SK-N-SH (cell line): Measurements from ENCODE around the gene USB1. TPM values are rescaled to one million over a fixed set of nuclear protein-coding genes. Genes with fewer than 3 reads are reported as not detected.
A peak's percentile ranks its signal among the peaks of the same experiment; 100 is the strongest.

ENCODE experiments used
- CTCF ChIA-PET: fragments of 300-600, 350-600 bp; formaldehyde crosslinking; extraction: SDS; loops from one replicate; lab custom pipeline; 2021; lab: Yijun Ruan, JAX
- POLR2A ChIA-PET: fragments of 350-600 bp; sonication (Branson Sonifier 250); formaldehyde crosslinking; extraction: SDS; loops from one replicate; lab custom pipeline; 2020; ENCODE audit warnings: antibody characterized with exemption, inconsistent platforms; lab: Yijun Ruan, JAX
- DNase-seq: peaks from one replicate; pipeline ENCODE4 v3.0.0; 2012
- H2AFZ ChIP-seq: fragments of 200-600 bp; sonication (generic); 2 replicates; pipeline ENCODE4 v1.8.1; 2016; ENCODE audit warnings: antibody characterized with exemption, mild to moderate bottlenecking, low read depth
- H3F3A ChIP-seq: fragments of 200-600 bp; sonication (generic); replicated peaks from 2 replicates; pipeline ENCODE3; 2016; ENCODE audit warnings: antibody characterized with exemption, mild to moderate bottlenecking; ENCODE audit not compliant: insufficient read depth
- H3K27ac ChIP-seq, 2 experiments: fragments of 200-500 bp in 1 of 2; fragments of 200-600 bp in 1 of 2; sonication (Bioruptor generic) in 1 of 2; sonication (generic), shearing (Covaris generic) in 1 of 2; 2 replicates each; pipeline versions ENCODE4 v1.5.1 to v1.6.1; 2014 to 2016; ENCODE audit warnings: low read depth in 2 of 2, inconsistent platforms in 1 of 2, low read length in 1 of 2, mild to moderate bottlenecking in 1 of 2, mixed read lengths in 1 of 2
- H3K27me3 ChIP-seq: fragments of 200-600 bp; sonication (generic), shearing (Covaris generic); 2 replicates; pipeline ENCODE4 v1.6.1; 2016; ENCODE audit warnings: mixed run types; ENCODE audit not compliant: insufficient read depth
- H3K36me3 ChIP-seq, 2 experiments: fragments of 200-500 bp in 1 of 2; fragments of 200-600 bp in 1 of 2; sonication (Bioruptor generic) in 1 of 2; sonication (generic) in 1 of 2; replicated peaks in 1 of 2; 2 replicates each; pipeline versions ENCODE3 to v1.5.1; 2014 to 2016; ENCODE audit warnings: low read length in 1 of 2, mild to moderate bottlenecking in 1 of 2; ENCODE audit not compliant: insufficient read depth in 2 of 2, control insufficient read depth in 1 of 2
- H3K4me1 ChIP-seq, 2 experiments: fragments of 200-500 bp in 1 of 2; fragments of 200-600 bp in 1 of 2; sonication (Bioruptor generic) in 1 of 2; sonication (generic), shearing (Covaris generic) in 1 of 2; 2 replicates each; pipeline versions ENCODE4 v1.5.1 to v1.6.1; 2014 to 2016; ENCODE audit warnings: low read depth in 1 of 2, low read length in 1 of 2, mixed run types in 1 of 2; ENCODE audit not compliant: insufficient read depth in 2 of 2, control insufficient read depth in 1 of 2
- H3K4me2 ChIP-seq: fragments of 200-600 bp; sonication (generic), shearing (Covaris generic); 2 replicates; pipeline ENCODE4 v1.6.1; 2017; ENCODE audit warnings: mixed run types
- H3K4me3 ChIP-seq, 2 experiments: fragments of 200-500 bp in 1 of 2; fragments of 200-600 bp in 1 of 2; sonication (Bioruptor generic) in 1 of 2; sonication (generic), shearing (Covaris generic) in 1 of 2; 2 replicates each; pipeline versions ENCODE4 v1.5.1 to v1.8.1; 2014 to 2016; ENCODE audit warnings: low read depth in 2 of 2, inconsistent platforms in 1 of 2, low read length in 1 of 2, mild to moderate bottlenecking in 1 of 2, mixed read lengths in 1 of 2, moderate library complexity in 1 of 2
- H3K79me2 ChIP-seq: fragments of 200-600 bp; sonication (generic); 2 replicates; pipeline ENCODE4 v1.8.1; 2017; ENCODE audit warnings: mild to moderate bottlenecking; ENCODE audit not compliant: insufficient read depth
- H3K9ac ChIP-seq: fragments of 200-600 bp; sonication (generic); 2 replicates; pipeline ENCODE4 v1.6.1; 2017; ENCODE audit warnings: mixed run types
- H3K9me2 ChIP-seq: fragments of 200-600 bp; sonication (generic); 2 replicates; pipeline ENCODE4 v1.6.1; 2017; ENCODE audit warnings: mixed run types
- H3K9me3 ChIP-seq: fragments of 200-600 bp; sonication (generic); 2 replicates; pipeline ENCODE4 v1.6.1; 2017; ENCODE audit warnings: mixed run types, mild to moderate bottlenecking, moderate library complexity
- H4K20me1 ChIP-seq: fragments of 200-600 bp; sonication (generic); 2 replicates; pipeline ENCODE4 v1.6.1; 2017; ENCODE audit warnings: mild to moderate bottlenecking, mixed run types; ENCODE audit not compliant: insufficient read depth
- EZH2phosphoT487 ChIP-seq: fragments of 200-600 bp; sonication (generic); IDR thresholded peaks from 2 replicates; pipeline ENCODE4 v1.6.1; 2017; ENCODE audit warnings: low read depth, mixed run types, mild to moderate bottlenecking, antibody characterized with exemption, moderate library complexity, borderline replicate concordance
- FOSL2 ChIP-seq: IDR thresholded peaks from 2 replicates; pipeline ENCODE4 v1.4.0; 2012; ENCODE audit warnings: low read depth, mild to moderate bottlenecking, moderate library complexity, borderline replicate concordance
- GATA2 ChIP-seq: sonication (generic); formaldehyde crosslinking; IDR thresholded peaks from 2 replicates; pipeline ENCODE4 v1.5.0; 2020; ENCODE audit warnings: mild to moderate bottlenecking, missing genetic modification reagents
- MEF2A ChIP-seq: IDR thresholded peaks from 2 replicates; pipeline ENCODE4 v1.4.0; 2012; ENCODE audit warnings: low read depth, borderline replicate concordance
- RAD21 ChIP-seq: IDR thresholded peaks from 2 replicates; pipeline ENCODE4 v1.6.1; 2012; ENCODE audit warnings: mild to moderate bottlenecking, low read length
- TAF1 ChIP-seq: IDR thresholded peaks from 2 replicates; pipeline ENCODE4 v1.6.1; 2012; ENCODE audit warnings: low read depth, mild to moderate bottlenecking, low read length, moderate library complexity, borderline replicate concordance
- TCF12 ChIP-seq: IDR thresholded peaks from 2 replicates; pipeline ENCODE4 v1.4.0; 2012
- TEAD4 ChIP-seq: IDR thresholded peaks from 2 replicates; pipeline ENCODE4 v1.4.0; 2012; ENCODE audit warnings: mild to moderate bottlenecking, borderline replicate concordance; ENCODE audit not compliant: insufficient read depth
- WGBS: methylation state at CpG from one replicate; pipeline ENCODE4 v1.1.6; 2017; ENCODE audit warnings: low lambda C conversion rate; 5-methylcytosine and 5-hydroxymethylcytosine counted together
- polyA plus RNA-seq, 3 experiments: library from polyadenylated mRNA; depleted of rRNA; stranded (reverse); fragments of >200 nt; gene quantifications; 2 replicates each; pipeline ENCODE4 v1.2.3, GENCODE V29; 2012
- TF ChIP-seq, protein P1 (sequence below): IDR thresholded peaks from 2 replicates; pipeline ENCODE4 v1.4.0; 2012; ENCODE audit warnings: low read depth, borderline replicate concordance

Gene USB1
- polyA plus RNA-seq, 1 of the 3 experiments (the other 2 are of a cell fraction) = 94.1 TPM

DNA sequence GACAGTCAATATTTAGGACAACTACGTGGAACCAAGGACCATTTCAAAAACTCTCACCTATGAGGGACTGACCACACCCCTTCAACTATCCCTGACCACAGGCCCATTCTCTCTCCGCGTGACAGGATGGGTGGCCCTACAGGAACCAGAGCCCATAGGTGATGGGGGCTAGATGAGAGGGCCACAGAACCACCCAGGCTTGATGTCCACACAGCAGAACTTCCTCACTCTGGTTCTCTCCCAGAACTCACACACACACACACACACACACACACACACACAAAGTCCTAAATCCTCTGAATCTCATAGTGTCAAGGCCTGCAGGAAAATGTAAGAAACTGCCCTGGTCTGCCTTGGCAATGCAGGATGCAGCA, 2.2 kb upstream of the USB1 start:
- Histone ChIP-seq H3F3A (peaks cover 4% of the 10 kb centered on the region), H3K4me1 (peaks cover 0 to 18% of the 10 kb centered on the region in 2 experiments; a peak in 2 of 4 replicates), H3K27me3 (no peaks in the 10 kb centered on the region), H3K9me3 (no peaks in the 10 kb centered on the region), H3K79me2 (peaks cover 20% of the 10 kb centered on the region), H3K9me2 (no peaks in the 10 kb centered on the region), H3K36me3 (peaks cover 8 to 35% of the 10 kb centered on the region in 2 experiments), H3K9ac (peak overlapping the region; percentile 89; the same call in 1 of the 2 replicates), H4K20me1 (0 out of 2 replicates have a peak, but pooled peaks cover 6% of the 10 kb centered on the region), H3K27ac (no peak overlapping the region), H2AFZ (no peak overlapping the region), H3K4me2 (peak overlapping the region; percentile 99), H3K4me3 (peak overlapping the region in 1 of 2 experiments; percentile 94; a peak in 1 of 4 replicates)
- 100% methylated on average over 3 of the region's 3 CpGs for WGBS
- DNase-seq = no peak
- ChIA-PET CTCF (interaction anchor here (1.2 to 6.2 kb wide), 10 partner anchors 9 to 263 kb away, joined by 3 to 71 read pairs (median 6); partner anchors contain the start of genes CNGB1 and KATNB1), POLR2A (no interaction called here)
- TF ChIP-seq FOSL2 = no peak

DNA sequence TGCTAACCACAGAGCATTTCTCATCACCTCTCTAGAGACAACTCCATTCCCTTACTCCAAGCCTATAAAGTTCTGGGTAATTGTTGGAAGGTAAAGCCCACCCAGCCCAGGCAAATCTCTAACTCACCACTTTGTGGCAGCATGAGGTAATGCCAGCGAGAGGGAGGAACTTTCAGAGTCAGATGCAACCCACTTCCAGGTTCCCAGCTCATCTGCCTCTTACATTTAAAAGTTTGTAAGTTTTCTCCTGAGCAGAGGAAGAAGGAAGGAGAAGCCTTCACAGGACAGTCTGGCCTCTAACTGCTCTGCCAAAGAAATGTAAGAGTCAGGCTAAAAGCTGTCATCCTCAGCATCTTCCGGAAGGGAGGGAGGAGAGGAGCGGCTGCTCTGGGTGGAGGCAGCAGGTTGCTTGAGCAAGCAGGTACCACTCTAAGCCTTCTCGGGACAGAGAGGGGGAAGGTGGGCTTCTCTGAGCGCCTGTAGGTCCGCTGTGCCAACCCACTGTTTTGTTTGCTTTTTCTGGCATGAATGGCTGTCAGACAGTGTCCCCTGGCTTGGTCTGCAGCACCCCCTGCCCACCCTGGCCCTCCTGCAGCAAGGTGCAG, 1.7 kb upstream of the USB1 start:
- ChIA-PET CTCF (interaction anchor here (0.6 to 6.2 kb wide), 28 partner anchors 7 to 487 kb away, joined by 3 to 71 read pairs (median 4); partner anchors contain the start of genes CNGB1 and KATNB1), POLR2A (no interaction called here)
- Histone ChIP-seq H3K9me2 (no peaks in the 10 kb centered on the region), H3K27me3 (no peaks in the 10 kb centered on the region), H3K9me3 (no peaks in the 10 kb centered on the region), H3K36me3 (peaks cover 9 to 30% of the 10 kb centered on the region in 2 experiments), H3K27ac (peak overlapping the region; percentile 38 to 82; a peak in 3 of 4 replicates), H3K9ac (peak overlapping the region; percentile 89), H3K4me2 (peak overlapping the region; percentile 99), H4K20me1 (0 out of 2 replicates have a peak, but pooled peaks cover 6% of the 10 kb centered on the region), H3F3A (peaks cover 4% of the 10 kb centered on the region), H2AFZ (0 out of 2 replicates have a peak overlapping the region, but pooled peaks have one; percentile 41), H3K4me3 (peak overlapping the region; percentile 88 to 94), H3K79me2 (peaks cover 20% of the 10 kb centered on the region), H3K4me1 (peaks cover 0 to 18% of the 10 kb centered on the region in 2 experiments; a peak in 2 of 4 replicates)
- peak; percentile 52 for DNase-seq
- TF ChIP-seq RAD21 (peak; percentile 29), TCF12 (no peak), MEF2A (no peak), EZH2phosphoT487 (no peak), TAF1 (no peak), GATA2 (CRISPR knock-in tag) (no peak), TEAD4 (no peak)
- TF ChIP-seq, protein P1, sequence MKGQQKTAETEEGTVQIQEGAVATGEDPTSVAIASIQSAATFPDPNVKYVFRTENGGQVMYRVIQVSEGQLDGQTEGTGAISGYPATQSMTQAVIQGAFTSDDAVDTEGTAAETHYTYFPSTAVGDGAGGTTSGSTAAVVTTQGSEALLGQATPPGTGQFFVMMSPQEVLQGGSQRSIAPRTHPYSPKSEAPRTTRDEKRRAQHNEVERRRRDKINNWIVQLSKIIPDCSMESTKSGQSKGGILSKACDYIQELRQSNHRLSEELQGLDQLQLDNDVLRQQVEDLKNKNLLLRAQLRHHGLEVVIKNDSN = no peak
- 34% methylated on average over 6 of the region's 6 CpGs for WGBS
